ENCODE data around the gene SLC38A4.

GRCh38 chr12:46839232-46839631 lies 13.4 kb upstream of the SLC38A4 start:
- TF ChIP-seq CTCF (IDR thresholded peaks at IDR 0.05) (no peak), EZH2 (IDR thresholded peaks at IDR 0.05; ENCODE audit: borderline replicate concordance, insufficient read depth, low read depth, low read length, poor library complexity, severe bottlenecking) (no peak)

All from B cell (primary cell).